ENCODE data around the gene ACVR1.
"Not testable (repeated sequence)": the region's sequence is repeated elsewhere in the genome, so short reads cannot be mapped to it uniquely, and the experiment has no call there.

Gene ACVR1

GRCh38 chr2:157830266-157830665 is 45.9 kb downstream of the ACVR1 start:
- TF ChIP-seq CTCF (IDR thresholded peaks at IDR 0.05; ENCODE audit: extremely low read depth, insufficient read depth, missing control alignments) = no peak
- DNase-seq (ENCODE audit: low spot score) = no peak
- in situ Hi-C loops (cut with MboI; ENCODE audit: low pct_unique_long_range_greater_than_20kb, low sequenced_read_pairs, unreplicated experiment) = no loop called here

GRCh38 chr2:157827377-157827776 is 48.8 kb downstream of the ACVR1 start:
- no peak for DNase-seq (ENCODE audit: low spot score)
- no peak for TF ChIP-seq CTCF (IDR thresholded peaks at IDR 0.05; ENCODE audit: extremely low read depth, insufficient read depth, missing control alignments)
- in situ Hi-C loops (cut with MboI; ENCODE audit: low pct_unique_long_range_greater_than_20kb, low sequenced_read_pairs, unreplicated experiment) = no loop called here

- DNase-seq (ENCODE audit: low spot score); in situ Hi-C loops (cut with MboI; ENCODE audit: low pct_unique_long_range_greater_than_20kb, low sequenced_read_pairs, unreplicated experiment): not testable (repeated sequence)
Observed at GRCh38 chr2:157826644-157827043, 49.5 kb downstream of the ACVR1 start.

- no peak for DNase-seq (ENCODE audit: low spot score)
- in situ Hi-C loops (cut with MboI; ENCODE audit: low pct_unique_long_range_greater_than_20kb, low sequenced_read_pairs, unreplicated experiment) = no loop called here
- TF ChIP-seq CTCF (IDR thresholded peaks at IDR 0.05; ENCODE audit: extremely low read depth, insufficient read depth, missing control alignments) = no peak
Observed at GRCh38 chr2:157825885-157826284, 50.2 kb downstream of the ACVR1 start.

GRCh38 chr2:157822993-157823392 is 53.1 kb downstream of the ACVR1 start:
- TF ChIP-seq CTCF (IDR thresholded peaks at IDR 0.05; ENCODE audit: extremely low read depth, insufficient read depth, missing control alignments) = no peak
- in situ Hi-C loops (cut with MboI; ENCODE audit: low pct_unique_long_range_greater_than_20kb, low sequenced_read_pairs, unreplicated experiment) = no loop called here
- DNase-seq (ENCODE audit: low spot score) = no peak

GRCh38 chr2:157822533-157822932 is 53.6 kb downstream of the ACVR1 start:
- no peak for DNase-seq (ENCODE audit: low spot score)
- in situ Hi-C loops (cut with MboI; ENCODE audit: low pct_unique_long_range_greater_than_20kb, low sequenced_read_pairs, unreplicated experiment) = no loop called here
- no peak for TF ChIP-seq CTCF (IDR thresholded peaks at IDR 0.05; ENCODE audit: extremely low read depth, insufficient read depth, missing control alignments)

- no peak for TF ChIP-seq CTCF (IDR thresholded peaks at IDR 0.05; ENCODE audit: extremely low read depth, insufficient read depth, missing control alignments)
- in situ Hi-C loops (cut with MboI; ENCODE audit: low pct_unique_long_range_greater_than_20kb, low sequenced_read_pairs, unreplicated experiment) = no loop called here
- no peak for DNase-seq (ENCODE audit: low spot score)
Observed at GRCh38 chr2:157821519-157822131, 54.5 kb downstream of the ACVR1 start.

Data from GM13977 (cell line).